EH (cell line): Measurements from ENCODE around the gene KLK10.
"Not testable (repeated sequence)": the region's sequence is repeated elsewhere in the genome, so short reads cannot be mapped to it uniquely, and the experiment has no call there.

Source experiments
- DNase-seq: peaks from one replicate; pipeline ENCODE4 v3.0.0-alpha.2; 2015; ENCODE audit warnings: low read depth

Gene KLK10

DNA sequence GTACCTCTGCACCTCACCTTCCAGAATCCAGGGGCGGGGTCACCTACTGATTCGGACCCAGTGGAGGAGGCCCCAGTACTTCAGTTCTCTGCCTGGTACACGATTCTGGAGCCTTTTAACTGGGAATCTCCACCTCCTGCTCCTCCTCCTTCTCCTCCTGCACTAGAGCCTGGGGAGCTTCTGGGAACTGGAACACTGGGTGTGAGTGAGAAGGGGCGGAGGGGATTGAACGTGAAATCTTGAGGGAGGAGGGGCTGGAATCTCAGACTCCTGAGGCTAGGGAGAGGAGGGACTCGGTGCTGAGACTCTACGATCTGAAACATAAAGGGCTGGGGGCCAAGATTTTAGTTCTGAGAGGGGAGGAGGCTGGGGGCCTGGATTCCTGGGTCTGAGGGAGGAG lies 18.0 kb downstream of the KLK10 start, which contains the start of gene KLK8:
TSS of gene KLK8 (minus strand) at position 90 of the 400 bp plus-strand sequence. CDS start 437 bp downstream, outside the sequence.
- no peak for DNase-seq

DNA sequence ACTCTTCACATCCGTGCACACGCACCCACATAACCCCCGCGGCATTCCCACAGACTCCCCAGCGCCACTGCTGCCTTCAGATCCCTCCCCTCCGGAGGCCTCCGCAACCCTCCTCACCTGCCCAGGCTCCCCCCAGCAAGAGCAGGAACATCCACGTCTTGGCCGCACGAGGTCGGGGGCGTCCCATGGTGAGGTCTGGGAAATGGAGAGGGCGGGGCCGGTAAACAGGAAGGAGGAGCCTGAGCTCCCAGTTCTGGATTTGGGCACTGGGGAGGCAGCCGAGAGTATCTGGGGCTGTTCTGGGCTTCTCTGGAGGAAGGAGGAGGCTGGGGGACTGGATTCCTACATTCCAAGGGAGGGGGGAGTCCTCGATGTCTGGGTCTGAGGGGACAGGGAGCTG lies 18.5 kb downstream of the KLK10 start:
- DNase-seq: no peak

DNA sequence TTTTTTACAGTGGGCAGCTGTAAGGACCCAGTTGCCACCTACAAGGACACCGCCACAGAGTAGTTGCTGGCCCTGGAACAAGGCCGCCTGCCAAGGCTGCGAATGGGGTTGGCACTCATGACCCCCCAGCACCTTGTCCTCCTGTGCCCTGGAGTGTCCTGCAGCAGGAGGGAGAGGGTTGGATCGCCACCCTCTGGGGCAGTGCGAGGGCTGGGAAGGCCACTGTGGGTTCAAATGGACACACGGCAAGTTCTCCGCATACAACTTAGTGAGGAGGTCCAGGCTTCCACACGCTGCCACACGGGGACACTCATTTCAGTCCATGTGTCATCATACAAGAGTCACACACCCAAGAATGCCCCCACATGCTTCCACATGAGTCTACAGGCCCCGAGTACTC lies 19.1 kb downstream of the KLK10 start:
- no peak for DNase-seq

DNA sequence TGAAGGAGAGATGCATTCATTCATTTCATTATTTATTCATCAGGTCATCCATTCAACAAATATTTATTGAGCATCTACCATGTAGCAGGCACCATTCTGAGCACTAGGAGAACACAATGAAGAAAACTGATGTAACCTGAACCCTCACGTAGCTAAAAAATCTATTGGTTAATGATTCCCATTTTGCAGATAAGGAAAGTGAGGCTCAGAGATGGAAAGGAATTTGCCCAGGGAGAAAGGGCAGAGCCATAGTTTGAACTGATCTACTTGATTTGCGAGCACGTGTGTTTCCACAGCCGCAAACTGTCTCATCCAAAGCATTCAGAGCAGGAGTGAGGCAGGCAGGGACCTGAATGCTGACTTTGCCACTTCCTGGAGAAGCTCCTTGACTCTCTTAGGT lies 20.8 kb downstream of the KLK10 start:
- no peak for DNase-seq

DNA sequence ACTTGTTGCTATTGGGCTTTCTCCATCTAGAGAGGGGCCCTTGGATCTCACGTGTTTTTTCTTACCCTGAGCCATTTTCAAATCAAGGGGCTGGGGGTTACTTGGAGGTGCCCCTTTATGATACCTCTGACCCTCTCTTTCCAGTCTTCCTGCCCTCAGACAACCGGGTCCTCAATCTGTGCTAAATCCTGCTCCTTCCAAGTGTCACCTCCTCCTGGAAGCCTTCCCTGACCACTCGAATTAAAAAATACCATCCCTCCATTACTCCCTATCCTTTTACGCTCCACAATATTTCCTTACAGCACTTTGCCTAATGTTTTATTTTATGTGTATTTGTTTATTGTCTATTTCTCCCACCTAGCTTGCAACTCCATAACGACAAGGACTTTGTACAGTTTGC lies 21.4 kb downstream of the KLK10 start:
- no peak for DNase-seq

DNA sequence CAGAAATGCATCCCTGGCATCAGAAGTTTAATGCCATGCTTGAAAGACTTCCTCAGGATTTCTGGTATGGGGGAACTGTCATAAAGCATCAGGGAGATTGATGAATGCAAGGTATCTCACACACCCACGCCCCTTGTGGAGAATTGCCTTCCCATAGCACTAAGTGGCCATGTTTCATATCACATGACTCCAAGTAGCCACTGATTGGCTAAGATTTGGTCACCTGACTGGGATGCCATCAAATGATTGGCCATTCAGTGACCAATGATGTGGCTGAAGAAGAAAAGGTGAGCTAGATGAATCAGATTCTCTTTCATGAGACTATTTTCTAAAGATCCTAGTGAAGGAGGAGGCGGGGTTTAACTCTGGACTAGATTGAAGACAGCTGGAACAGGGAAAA lies 25.4 kb downstream of the KLK10 start:
- DNase-seq: no peak

DNA sequence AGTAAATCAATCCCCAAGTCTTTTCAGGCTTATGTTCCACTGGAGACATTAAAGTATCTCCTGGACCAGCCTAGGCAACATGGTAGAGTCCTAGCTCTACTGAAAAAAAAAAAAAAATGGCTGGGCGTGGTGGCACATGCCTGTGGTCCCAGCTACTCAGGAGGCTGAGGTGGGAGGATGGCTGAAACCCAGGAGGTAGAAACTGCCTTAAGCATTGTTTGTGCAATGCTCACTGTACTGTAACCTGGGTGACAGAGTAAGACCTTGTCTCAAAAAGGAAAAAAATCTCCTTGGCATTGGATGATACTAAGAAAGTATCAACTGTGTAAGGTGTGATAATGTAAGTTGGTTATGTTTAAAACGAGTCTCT lies 26.9 kb downstream of the KLK10 start:
- DNase-seq: no peak

DNA sequence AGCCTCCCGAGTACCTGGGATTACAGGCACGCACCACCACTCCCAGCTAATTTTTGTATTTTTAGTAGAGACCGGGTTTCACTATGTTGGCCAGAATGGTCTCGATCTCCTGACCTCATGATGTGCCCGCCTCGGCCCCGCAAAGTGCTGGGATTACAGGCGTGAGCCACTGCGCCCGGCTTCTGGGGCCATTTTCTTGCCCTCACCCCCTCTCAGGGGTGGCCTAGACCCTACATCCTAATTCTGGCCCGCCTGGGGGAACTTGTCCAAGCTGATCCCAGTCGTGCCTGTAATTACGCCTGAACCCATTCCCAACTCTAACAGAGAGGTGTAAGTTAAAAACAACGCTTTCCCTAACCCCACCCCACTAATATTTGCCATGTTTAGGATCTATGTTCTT lies 35.1 kb downstream of the KLK10 start:
- not testable (repeated sequence) for DNase-seq

DNA sequence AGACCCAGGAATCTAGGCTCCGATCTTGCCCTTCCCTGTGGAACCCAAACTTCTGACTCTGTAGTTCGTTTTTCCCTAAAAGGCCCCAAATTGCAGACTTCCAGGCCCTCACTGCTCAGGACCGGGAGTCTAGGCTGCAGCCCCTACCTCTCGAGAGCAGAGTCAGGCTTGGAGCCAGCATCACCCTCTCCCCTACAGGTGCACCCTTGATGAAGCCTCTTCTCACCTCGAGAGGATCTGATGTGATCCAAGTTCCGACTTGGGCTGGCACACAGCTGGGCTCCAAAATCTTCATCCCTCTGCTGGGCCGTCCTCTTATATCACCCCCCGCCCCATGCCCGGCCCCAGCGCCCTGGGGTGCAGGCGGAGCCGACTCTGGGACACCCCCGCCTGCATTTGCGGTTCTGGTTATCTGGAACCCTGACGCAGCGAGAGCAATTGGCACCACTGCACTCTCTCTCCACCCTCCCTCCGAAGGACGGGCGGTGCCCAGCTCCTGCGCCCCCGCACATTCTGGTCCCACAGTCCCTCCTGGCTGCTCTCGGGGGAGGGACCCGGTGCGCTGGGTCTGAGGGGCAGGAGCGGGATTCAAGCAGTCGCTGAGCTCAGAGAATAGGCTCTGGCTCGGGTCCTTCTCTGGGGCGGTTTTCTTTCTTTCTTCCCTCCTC lies 35.8 kb downstream of the KLK10 start, which contains the start of gene KLK7:
TSS of gene KLK7 (minus strand) at position 293 of the 668 bp plus-strand sequence. CDS start 1,518 bp downstream, outside the sequence.
- no peak for DNase-seq

DNA sequence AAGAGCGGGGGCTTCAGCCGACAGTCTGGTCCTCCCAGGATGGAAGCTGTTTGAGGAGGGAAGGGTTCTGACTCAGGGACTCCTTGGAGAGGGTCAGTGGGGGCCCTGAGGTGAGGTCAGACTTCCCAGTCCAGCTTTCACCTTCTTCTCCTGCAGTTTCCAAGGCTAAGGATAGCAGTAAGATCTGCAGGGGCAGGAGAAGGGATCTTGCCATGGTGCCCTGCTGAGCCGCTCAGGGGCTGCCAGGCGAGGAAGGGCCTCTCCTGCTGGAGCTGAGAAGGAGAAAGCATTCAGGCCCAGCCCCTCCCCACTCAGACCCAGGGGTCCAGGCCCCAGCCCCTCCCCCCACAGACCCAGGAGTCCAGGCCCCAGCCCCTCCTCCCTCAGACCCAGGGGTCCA lies 37.3 kb downstream of the KLK10 start:
- no peak for DNase-seq

DNA sequence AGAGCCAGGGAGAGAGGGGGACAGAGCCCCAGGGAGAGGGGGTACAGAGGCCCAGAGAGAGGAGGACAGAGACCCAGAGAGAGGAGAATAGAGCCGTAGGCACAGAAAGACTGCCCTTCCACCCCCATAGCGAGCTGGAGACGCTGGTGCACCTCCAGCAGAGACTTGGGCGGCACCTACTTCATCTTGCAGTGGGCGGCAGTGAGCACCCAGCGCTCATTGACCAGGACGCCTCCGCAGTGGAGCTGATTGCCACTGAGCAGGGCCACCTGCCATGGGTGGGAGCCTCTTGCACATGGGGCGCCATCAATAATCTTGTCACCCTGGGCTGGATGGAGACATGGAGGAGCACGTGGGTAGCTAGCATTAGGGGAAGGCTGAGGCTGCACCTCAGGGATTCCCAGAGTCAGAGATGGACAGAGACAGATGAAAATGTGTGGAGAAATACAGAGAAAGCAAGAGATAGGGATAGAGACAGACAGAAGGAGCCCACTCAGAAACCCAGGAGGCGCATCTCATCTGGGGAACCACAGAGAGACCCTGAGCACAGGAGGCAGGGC lies 37.8 kb downstream of the KLK10 start:
- no peak for DNase-seq

DNA sequence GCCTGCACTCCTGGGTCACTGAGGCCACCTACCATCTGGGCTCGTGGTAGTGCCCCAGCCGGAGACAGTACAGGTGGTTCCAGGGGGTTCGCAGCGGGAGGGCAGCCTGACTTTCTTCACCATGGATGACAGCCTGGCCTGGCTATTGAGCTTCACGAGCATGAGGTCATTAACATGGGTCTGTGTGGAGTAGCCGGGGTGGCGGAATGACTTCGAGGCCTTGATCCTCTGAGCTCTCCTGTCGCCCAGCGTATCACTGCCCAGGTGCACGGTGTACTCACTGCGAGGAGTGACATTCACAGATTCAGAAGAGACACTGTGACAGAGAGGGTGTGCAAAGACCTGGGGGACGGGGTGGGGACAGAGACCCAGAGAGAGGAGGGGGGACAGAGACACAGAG lies 39.3 kb downstream of the KLK10 start:
- DNase-seq: no peak

DNA sequence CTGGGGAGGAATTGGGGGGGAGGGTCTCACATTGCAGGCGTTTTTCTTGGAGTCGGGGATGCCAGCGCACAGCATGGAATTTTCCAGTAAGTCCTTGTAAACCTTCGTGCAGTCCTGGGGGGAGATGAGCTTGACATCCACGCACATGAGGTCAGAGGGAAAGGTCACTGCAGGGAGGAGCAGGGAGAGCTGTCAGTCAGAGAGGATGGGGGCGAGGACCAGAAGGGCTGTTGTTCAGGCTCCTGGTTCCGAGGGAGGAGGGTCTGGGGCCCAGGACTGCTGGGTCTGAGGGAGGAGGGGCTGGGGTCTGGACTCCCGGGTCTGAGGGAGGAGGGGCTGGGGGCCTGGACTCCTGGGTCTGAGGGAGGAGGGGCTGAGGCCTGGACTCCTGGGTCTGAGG lies 39.8 kb downstream of the KLK10 start:
- DNase-seq: no peak

DNA sequence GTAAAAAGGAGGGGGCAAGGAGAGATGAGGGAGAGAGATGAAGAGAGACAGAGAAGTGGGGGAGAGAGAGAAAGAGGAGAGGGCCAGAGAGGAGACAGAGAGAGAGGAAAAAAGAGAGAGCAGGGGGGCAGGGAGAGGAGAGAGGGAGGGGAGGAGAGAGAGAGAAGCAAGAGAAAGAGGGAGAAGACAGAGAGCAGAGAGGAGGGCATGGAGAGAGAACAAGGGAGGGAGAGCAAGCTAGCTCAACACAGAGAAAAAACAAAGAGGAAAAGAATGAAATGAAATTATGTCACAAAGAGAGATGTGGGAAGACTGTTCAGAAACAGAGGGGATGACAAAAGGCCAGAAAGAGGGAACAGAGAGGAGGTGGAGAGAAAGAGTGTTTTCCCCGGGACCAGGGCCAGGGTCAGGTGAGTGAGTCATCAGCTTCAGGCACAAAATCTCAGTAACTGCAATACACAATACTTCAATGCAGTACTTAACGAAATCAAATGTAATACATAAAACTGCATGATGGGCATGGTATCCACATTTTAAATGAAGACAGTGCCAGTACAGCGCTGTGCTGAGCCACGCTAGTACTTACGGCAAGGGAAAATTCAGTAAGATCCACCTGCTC lies 40.6 kb downstream of the KLK10 start:
- DNase-seq: no peak

DNA sequence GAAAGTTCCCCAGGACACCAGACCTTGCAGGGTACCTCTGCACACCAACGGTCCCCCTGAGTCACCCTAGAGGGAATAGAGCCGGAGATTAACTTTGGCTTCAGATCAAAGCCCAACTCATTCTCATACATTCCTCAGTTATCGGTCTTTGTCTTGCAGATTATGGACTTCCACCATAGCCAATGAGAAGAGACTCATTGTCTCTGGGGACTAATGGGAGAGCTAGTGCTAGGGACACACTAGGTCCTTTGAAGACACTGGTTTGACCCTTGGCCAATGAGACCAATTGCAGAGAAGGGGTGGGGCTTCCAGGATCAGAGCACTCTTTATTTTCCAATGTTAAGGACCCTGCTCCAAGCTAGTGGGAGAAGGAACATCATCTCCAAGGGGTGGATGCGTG lies 41.9 kb downstream of the KLK10 start:
- DNase-seq: no peak

DNA sequence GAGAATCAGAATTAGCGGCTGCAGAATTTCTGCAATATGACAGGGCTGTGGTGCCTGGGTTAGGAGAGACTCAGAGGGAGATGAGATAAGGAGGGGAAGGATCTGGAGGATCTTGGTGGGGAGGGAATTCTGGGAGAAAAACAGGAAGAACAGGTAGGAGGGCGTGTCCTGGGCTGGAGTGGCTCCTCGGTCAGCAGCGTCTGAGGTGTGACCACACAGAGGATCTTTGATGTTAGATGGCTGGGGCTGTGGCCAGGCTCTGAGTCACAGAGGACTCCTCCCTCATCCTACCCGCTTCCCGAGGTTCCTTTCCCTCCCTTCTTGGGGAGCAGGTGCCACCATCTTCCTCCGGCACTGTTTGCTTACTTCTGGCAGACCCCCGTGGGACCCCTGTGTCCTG lies 43.7 kb downstream of the KLK10 start:
- no peak for DNase-seq

DNA sequence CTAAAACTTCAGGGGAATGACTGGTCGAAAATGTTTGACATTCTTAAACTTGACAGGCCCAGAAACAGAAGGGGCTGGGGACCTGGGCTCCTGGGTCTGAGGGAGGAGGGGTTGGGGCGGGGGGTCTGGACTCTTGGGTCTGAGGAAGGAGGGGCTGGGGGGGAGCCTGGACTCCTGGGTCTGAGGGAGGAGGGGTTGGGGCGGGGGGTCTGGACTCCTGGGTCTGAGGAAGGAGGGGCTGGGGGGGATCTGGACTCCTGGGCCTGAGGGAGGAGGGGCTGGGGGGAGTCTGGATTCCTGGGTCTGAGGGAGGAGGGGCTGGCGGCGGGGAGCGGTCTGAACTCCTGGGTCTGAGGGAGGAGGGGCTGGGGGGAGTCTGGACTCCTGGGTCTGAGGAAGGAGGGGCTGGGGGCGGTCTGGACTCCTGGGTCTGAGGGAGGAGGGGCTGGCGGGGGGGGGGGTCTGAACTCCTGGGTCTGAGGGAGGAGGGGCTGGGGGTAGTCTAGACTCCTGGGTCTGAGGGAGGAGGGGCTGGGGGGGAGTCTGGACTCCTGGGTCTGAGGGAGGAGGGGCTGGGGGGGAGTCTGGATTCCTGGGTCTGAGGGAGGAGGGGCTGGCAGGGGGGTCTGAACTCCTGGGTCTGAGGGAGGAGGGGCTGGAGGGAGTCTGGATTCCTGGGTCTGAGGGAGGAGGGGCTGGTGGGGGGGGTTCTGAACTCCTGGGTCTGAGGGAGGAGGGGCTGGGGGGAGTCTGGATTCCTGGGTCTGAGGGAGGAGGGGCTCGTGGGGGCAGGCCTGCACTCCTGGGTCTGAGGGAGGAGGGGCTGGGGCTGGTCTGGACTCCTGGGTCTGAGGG lies 44.6 kb downstream of the KLK10 start:
- DNase-seq: no peak

DNA sequence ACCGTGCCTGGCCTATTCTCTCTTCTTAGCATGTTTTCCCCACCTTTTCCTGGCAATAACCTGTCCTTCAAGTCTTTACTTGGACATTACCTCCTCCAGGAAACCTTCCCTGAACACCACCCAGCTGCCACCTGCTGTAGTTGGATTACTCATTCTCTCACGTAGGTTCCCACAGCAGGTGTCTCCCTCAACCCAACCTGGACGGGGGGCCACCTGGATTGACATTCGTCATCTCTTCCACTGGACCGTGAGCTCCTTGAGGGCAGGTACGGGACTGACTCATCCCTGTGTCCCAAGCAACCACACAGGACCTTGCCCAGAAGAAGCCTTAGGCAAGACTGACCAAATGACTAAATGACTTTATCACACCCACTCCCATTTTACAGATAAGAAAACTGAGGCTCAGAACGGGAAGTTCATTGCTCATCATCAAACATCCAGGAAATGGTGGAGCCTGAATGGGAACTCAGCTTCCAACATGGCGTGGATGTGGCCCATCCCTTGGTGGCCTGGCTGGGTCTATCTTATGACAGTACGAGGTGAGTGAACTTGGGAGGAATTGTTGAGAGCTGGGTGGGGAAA lies 46.6 kb downstream of the KLK10 start:
- DNase-seq: no peak

DNA sequence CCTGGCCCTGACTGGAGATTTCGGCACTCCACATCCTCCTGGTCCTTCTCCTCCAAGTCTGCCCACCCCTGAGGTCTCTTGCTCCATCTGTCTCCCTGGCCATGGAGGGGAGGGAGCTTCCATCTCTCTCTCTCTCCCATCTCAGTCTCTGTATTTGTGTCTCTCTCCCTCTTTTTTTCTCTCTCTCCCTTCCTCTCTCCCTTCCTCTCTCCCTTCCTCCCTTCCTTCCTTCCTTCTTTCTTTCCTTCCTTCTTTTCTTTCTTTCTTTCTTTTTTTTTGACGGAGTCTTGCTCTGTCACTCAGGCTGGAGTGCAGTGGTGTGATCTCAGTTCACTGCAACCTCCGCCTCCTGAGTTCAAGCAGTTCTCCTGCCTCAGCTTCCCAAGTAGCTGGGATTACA lies 49.7 kb downstream of the KLK10 start:
- not testable (repeated sequence) for DNase-seq

DNA sequence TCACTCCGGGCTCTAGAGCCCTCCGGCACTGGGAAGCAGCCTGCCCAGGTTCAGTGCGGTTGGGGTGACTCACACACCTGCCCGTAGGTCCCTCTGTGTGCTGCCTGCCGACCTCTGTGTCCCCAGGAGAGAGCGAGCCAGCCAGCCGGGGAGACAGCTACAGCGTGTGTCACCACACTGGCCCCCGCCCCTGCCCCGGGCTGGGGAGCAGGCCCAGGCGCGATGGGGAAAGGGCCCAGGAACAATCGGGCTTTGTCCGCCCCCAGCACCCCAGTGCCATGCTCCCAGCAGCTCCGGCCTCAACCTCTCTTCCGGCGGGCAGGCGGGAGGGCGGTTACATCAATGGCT lies 50.1 kb downstream of the KLK10 start, which contains the start of gene KLK6:
TSS of gene KLK6 (minus strand) at position 179 of the 348 bp plus-strand sequence. CDS start 1,487 bp downstream, outside the sequence.
- DNase-seq: no peak

DNA sequence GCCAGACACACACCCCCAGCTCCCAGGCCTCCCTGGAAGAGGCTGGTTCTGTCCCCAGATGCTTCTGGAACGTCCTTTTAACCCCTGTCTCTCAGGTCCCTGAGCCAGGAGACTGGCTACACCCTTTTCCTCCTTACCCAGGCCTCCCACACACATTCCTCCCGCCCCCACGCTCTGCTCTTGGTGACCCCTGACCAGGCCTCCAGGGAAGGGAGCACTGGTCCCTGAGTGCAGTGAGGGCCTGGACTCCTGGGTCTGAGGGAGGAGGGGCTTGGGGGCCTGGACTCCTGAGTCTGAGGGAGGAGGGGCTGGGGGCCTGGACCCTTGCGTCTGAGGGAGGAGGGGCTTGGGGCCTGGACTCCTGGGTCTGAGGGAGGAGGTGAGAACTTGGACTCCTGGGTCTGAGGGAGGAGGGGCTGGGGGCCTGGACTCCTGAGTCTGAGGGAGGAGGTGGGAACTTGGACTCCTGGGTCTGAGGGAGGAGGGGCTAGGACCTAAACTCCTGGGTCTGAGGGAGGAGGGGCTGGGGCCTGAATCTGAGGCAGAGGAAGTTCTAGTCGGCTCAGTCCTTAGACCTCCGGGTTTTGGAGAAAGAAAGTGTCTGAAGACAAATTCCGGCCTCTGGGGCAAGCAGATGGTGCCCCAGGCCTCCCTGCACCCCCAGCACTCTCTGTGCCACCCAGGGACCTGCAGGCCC lies 50.6 kb downstream of the KLK10 start:
- DNase-seq: no peak
